ENCODE measurements around the gene SCAMP4. TPM values are rescaled to one million over a fixed set of nuclear protein-coding genes. Genes with fewer than 3 reads are reported as not detected.

Gene SCAMP4
- total RNA-seq, 1 experiment from 2014 or later = 48.7 TPM

- intact Hi-C loops (cut with micrococcal nuclease) = no loop called here
- CTCF ChIA-PET = no interaction called here
- no TSS peak for BruUV-seq (replicated peaks)
- Mint-ChIP-seq H3K9me3 (ENCODE audit: unreplicated experiment) (no peaks in the 10 kb centered on the region), H3K27me3 (ENCODE audit: insufficient read depth, unreplicated experiment) (no peaks in the 10 kb centered on the region), H3K27ac (ENCODE audit: low read depth, unreplicated experiment) (no peak overlapping the region), H3K36me3 (ENCODE audit: insufficient read depth, unreplicated experiment) (peaks cover 19% of the 10 kb centered on the region), H3K4me1 (ENCODE audit: insufficient read depth, unreplicated experiment) (no peaks in the 10 kb centered on the region), H3K4me3 (ENCODE audit: unreplicated experiment) (no peak overlapping the region)
- POLR2A ChIA-PET = no interaction called here
- TF ChIP-seq CTCF (IDR thresholded peaks at IDR 0.05; ENCODE audit: unreplicated experiment) = no peak
- no peak for DNase-seq (ENCODE audit: unreplicated experiment)
These were observed 54.9 kb downstream of the SCAMP4 start for GRCh38 chr19:1959928-1960589.

- Mint-ChIP-seq H3K4me1 (ENCODE audit: insufficient read depth, unreplicated experiment) (no peaks in the 10 kb centered on the region), H3K9me3 (ENCODE audit: unreplicated experiment) (no peaks in the 10 kb centered on the region), H3K4me3 (ENCODE audit: unreplicated experiment) (no peak overlapping the region), H3K27ac (ENCODE audit: low read depth, unreplicated experiment) (no peak overlapping the region), H3K27me3 (ENCODE audit: insufficient read depth, unreplicated experiment) (no peaks in the 10 kb centered on the region), H3K36me3 (ENCODE audit: insufficient read depth, unreplicated experiment) (peaks cover 19% of the 10 kb centered on the region)
- intact Hi-C loops (cut with micrococcal nuclease) = no loop called here
- no TSS peak for BruUV-seq (replicated peaks)
- ChIA-PET CTCF (interaction anchor here (1.0 kb wide), 1 partner anchor 16 kb away, joined by 4 read pairs; no protein-coding TSS in a partner anchor), POLR2A (no interaction called here)
- DNase-seq (ENCODE audit: unreplicated experiment) = no peak
- TF ChIP-seq CTCF (IDR thresholded peaks at IDR 0.05; ENCODE audit: unreplicated experiment) = no peak
These were observed 56.0 kb downstream of the SCAMP4 start for GRCh38 chr19:1961000-1961883.

DNA sequence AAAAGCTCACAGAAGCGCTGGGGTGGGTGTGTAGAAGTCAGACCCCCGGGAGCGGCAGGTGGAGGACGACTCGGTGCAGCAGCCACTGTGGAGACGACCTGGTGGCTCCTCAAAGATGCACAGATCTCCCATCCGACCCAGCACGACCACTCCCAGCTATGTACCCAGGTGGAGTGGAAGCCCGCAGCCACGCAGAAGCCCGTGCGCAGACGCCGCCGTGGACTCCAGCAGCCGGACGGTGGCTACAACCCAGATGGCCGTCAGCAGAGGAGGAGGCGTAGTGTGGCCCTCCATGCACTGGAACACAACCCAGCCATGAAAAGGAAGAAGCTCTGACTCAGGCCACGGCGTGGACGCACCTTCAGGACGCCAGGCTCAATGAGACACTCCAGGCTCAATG is 57.5 kb downstream of the SCAMP4 start:
- CTCF ChIA-PET = interaction anchor here (0.6 to 0.7 kb wide), 4 partner anchors 14 to 107 kb away, joined by 3 to 5 read pairs (median 4); no protein-coding TSS in a partner anchor
- no peaks in the 10 kb centered on the region for H3K27me3 Mint-ChIP-seq (ENCODE audit: insufficient read depth, unreplicated experiment)
- peaks cover 20% of the 10 kb centered on the region for H3K36me3 Mint-ChIP-seq (ENCODE audit: insufficient read depth, unreplicated experiment)
- no peak overlapping the region for H3K27ac Mint-ChIP-seq (ENCODE audit: low read depth, unreplicated experiment)
- no peak overlapping the region for H3K4me3 Mint-ChIP-seq (ENCODE audit: unreplicated experiment)
- DNase-seq (ENCODE audit: unreplicated experiment) = no peak
- POLR2A ChIA-PET = interaction anchor here (1.2 kb wide), 1 partner anchor 39 kb away, joined by 4 read pairs; no protein-coding TSS in a partner anchor
- intact Hi-C loops (cut with micrococcal nuclease) = no loop called here
- no peak for TF ChIP-seq CTCF (IDR thresholded peaks at IDR 0.05; ENCODE audit: unreplicated experiment)
- H3K4me1 Mint-ChIP-seq (ENCODE audit: insufficient read depth, unreplicated experiment) = no peaks in the 10 kb centered on the region
- BruUV-seq (replicated peaks) = no TSS peak
- no peaks in the 10 kb centered on the region for H3K9me3 Mint-ChIP-seq (ENCODE audit: unreplicated experiment)

GRCh38 chr19:1967087-1967608 is 61.9 kb downstream of the SCAMP4 start:
- H3K4me3 Mint-ChIP-seq (ENCODE audit: unreplicated experiment) = no peak overlapping the region
- intact Hi-C loops (cut with micrococcal nuclease) = no loop called here
- no peak overlapping the region for H3K27ac Mint-ChIP-seq (ENCODE audit: low read depth, unreplicated experiment)
- no peaks in the 10 kb centered on the region for H3K4me1 Mint-ChIP-seq (ENCODE audit: insufficient read depth, unreplicated experiment)
- H3K36me3 Mint-ChIP-seq (ENCODE audit: insufficient read depth, unreplicated experiment) = peaks cover 20% of the 10 kb centered on the region
- BruUV-seq (replicated peaks) = no TSS peak
- ChIA-PET CTCF (no interaction called here), POLR2A (no interaction called here)
- no peak for TF ChIP-seq CTCF (IDR thresholded peaks at IDR 0.05; ENCODE audit: unreplicated experiment)
- no peaks in the 10 kb centered on the region for H3K9me3 Mint-ChIP-seq (ENCODE audit: unreplicated experiment)
- no peaks in the 10 kb centered on the region for H3K27me3 Mint-ChIP-seq (ENCODE audit: insufficient read depth, unreplicated experiment)
- DNase-seq (ENCODE audit: unreplicated experiment) = no peak

Data from MCF 10A (cell line).